HG02981 (cell line): ENCODE results near the gene TBX1.
"Not testable (repeated sequence)": the region's sequence is repeated elsewhere in the genome, so short reads cannot be mapped to it uniquely, and the experiment has no call there.

Source experiments
- ATAC-seq: cut with Tn5 transposase; IDR thresholded peaks from one replicate; pipeline ENCODE4 v1.9.1; 2021; ENCODE audit warnings: mild to moderate bottlenecking, moderate library complexity; ENCODE audit not compliant: unreplicated experiment

TBX1 gene

DNA sequence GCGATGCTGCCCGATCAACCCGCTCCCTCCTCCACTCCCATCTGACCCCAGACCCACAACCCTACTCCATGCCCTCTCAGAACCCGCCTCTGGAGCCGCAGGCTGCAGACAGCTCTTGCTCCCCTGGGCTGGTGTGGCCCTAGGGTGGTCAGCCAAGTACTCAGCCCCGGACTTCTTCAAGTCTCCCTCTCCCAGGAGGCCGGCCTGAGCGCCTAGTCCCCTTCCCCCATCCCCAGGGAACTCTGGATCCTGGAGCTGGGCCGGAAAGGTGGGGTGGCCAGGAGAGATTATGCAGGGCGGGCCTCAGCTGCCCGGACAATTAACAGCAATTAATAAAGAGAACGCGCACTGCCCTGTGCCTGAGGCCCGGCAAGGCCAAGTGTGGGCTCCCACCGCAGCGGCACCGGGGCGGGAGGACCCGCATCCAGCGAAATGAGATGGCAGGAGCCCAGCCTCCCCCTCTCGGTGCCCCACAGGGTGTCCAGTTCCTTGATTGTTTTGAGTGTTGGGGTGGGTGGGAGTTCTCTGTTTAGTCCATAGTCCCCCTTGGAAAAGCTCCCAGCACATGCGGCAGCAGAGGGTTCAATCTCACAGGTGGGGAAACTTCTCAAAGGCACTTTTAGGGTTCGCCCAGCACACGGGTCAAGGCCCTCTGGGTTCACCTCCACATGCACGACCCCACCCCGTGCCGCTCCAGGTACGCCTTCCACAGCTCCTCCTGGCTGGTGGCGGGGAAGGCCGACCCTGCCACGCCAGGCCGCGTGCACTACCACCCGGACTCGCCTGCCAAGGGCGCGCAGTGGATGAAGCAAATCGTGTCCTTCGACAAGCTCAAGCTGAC lies 3.1 kb downstream of the TBX1 start:
- no peak for ATAC-seq

DNA sequence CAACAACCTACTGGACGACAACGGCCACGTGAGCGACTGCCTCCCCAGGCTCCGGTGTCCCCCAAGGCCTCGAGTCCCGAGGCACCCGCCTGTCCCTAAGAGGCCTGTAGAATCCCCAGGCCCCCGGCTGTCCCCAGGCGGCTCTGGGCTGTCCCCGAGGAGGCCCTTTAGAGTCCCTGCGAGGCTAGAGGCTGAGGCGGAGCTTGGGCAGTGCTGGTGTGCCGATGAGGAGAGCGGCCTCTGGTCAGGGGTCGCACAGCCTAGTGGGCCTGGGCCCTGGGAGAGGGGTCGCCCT lies 3.7 kb downstream of the TBX1 start:
- no peak for ATAC-seq

DNA sequence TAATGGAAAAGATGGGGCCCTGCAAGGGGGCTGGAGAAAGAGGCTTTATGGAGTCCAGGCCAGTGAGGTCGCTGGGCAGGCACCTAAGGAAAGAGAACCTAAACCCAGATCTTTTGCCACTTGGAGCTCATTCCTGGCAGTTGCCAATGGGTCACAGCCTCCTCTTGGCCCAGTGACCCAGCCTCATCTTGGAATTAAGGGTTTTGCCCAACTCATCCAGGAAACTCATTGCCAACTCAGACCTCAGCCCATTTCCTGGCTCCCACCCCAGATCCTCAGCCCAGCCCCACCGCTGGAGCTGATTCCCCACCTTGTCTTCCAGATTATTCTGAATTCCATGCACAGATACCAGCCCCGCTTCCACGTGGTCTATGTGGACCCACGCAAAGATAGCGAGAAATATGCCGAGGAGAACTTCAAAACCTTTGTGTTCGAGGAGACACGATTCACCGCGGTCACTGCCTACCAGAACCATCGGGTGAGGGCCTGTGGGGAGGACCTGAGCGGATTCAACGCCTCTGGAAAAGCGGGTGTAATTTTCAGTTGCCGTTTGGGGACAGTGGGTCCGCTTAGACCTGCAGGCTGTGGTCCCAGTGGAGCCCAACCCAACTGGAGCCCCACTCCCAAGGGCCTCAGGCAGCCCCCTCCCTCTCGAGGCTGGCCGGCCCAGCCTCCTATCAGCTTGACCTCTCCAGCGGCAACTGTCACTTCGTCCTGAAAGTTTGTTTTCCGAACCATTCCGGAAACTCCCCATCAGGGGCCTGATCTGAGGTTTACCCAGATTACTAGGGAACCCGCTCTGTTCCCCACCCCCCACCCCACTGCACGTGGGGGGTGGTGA lies 4.3 kb downstream of the TBX1 start:
- ATAC-seq = no peak

DNA sequence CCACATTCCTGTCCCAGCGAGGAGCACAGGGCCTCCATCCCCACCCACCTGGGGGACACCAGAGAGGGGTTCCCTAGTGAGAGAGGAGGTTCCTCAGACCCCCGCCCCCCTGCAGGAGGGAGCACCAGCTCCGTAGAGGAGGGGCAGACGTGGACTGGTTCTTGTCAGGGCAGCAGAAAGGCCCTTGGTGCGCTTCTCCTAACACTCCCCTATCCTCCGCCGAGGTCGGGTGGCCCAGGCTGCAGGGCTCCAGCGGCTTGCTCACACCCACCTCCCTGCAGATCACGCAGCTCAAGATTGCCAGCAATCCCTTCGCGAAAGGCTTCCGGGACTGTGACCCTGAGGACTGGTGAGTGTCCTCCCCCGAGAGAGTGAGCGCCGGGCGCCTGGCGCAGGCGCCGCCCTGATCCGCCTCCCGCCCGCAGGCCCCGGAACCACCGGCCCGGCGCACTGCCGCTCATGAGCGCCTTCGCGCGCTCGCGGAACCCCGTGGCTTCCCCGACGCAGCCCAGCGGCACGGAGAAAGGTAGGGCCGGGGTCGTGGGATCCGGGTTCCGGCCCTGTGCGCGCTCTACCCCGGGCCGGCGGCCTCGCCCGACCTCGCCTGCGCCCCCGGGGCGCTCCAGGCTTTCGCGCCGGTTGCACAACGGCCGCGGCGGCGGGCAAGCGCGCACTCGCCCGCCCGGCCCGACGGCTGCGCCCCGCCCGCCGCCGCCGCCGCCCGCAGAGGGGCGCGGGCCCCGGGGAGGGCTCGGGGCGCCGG lies 5.1 kb downstream of the TBX1 start:
- ATAC-seq = no peak

DNA sequence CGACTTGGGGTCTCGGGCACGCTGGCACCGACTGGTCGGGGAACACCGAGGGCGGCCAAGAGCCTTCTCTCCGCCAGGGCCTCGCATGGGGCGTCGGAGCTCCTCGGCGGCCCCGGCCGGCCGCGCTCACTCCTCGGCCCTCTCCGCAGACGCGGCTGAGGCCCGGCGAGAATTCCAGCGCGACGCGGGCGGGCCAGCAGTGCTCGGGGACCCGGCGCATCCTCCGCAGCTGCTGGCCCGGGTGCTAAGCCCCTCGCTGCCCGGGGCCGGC lies 5.6 kb downstream of the TBX1 start:
- no peak for ATAC-seq

DNA sequence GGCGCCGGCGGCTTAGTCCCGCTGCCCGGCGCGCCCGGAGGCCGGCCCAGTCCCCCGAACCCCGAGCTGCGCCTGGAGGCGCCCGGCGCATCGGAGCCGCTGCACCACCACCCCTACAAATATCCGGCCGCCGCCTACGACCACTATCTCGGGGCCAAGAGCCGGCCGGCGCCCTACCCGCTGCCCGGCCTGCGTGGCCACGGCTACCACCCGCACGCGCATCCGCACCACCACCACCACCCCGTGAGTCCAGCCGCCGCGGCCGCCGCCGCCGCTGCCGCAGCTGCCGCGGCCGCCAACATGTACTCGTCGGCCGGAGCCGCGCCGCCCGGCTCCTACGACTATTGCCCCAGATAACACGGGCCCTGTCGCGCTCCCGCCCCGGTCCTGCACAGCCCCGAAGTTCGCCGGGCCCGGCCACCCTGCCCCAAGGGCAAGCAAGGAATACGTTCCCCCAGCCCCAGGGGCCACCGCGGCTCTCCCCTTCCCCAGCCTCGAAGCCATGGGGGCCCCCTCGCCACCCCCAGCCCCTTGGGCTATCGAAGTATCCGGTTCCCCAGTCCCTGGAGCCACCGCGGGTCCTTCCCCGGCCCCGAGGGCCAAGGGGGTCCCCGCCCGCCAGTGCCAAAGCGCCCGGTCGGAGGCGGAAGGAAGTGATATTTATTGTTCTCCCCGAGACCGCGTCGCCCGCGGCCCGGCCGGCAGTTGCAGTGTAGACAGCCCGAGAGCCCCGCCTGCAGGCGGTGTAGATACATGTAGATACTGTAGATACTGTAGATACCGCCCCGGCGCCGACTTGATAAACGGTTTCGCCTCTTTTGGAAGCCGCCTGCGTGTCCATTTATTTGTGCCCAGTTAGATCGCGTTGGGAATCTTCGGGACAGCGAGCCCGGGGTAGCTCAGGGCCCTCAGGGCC lies 6.2 kb downstream of the TBX1 start:
- no peak for ATAC-seq

DNA sequence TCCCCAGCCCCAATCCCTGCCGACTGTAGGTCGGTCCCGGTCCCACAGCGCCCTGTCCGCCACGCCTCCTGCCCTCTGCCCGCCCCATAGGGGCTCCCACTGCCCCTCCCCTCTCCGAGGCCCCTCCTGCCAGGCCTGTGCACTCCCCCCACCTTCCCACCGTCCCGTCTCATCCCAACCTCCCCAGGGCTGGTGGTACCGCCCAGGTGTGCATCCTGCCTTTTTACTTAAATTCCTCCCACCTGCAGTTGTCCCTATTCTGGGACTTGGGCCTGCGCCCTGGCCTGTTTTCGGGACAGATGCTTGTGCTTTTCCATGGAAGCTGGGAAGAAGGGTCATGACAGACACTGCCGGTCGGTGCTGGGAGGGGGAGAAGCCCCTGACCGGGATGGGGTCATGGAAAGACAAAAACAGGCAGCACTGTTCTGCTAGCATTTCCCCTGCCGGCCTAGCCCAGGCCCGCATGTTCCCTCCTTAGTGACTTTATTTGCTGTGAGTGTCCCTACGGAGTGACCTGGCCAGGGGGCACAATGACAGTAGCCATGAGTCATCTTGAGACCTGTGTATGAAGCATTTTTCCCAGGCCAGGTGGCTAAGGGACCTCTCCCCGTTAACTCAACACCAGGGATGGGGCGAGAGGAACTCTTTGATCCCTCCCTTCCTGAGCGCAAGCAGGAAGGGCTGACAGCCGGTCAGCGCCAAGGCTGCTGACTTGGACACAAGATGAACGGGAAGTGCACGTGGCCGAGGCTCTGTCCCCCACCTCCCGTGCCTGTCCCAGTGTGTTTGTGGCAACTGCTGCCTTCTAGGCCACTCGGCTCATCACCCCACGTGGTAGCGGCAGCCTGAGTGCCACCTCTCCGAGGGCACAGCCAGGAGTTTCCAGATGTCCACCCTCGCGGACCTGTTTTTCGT lies 7.1 kb downstream of the TBX1 start:
- no peak for ATAC-seq

DNA sequence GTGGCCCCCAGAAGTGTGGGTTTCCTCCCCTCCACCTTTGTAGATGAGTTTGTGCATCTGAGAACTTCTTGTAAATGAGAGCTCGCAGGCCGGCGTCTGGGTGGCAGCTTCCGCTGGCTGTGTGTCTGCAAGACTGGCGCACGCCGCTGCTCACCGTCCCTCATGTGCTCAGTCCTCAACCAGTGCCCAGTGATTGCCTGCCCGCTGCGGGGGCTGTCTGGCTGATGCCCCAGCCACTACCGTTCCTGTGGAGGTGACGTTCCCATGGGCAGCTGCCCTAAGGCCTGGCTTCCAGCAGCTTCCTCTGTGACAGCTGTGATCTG lies 8.8 kb downstream of the TBX1 start:
- no peak for ATAC-seq

DNA sequence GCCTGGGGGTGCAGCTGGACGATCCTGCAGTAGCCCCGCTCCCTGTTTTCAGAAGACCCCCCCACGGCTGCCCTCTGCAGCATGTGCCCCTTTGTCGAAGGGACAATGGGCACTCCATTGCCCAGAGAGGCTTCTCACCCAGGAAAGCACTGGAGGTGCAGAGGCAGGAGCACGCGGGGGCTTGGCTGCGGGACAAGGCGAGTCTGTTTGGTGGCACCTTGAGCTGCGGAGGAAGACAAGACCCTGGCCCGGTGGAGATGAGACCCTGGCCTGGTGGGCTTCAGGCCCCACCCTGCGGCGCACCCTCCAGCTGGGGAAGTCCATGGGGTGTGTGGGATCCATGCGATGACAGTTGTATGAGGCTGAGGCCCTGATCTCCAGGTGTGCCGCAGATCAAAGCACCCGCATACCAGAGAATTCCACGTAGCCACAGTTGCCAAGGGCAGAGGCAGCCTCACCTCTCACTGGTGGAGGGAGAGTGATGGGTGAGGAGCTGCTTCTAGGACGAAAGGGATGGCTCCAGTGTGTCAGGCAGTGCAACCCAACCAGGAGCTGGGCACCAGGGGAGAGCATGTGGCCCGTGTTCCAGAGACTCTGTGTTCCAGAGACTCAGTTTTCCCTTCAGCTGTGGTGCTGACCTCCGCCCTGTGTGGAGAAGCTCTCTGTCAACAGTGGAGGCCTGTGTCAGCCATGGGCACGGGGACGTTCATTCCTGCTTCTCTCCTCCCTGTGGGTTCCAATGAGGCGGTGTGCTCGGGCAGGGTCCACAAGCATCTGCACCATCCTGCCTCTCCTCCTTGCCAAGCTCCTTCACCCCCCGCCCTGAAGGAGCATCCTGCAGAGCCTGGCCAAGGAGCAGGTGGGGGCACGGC lies 10.0 kb downstream of the TBX1 start:
- ATAC-seq = no peak

DNA sequence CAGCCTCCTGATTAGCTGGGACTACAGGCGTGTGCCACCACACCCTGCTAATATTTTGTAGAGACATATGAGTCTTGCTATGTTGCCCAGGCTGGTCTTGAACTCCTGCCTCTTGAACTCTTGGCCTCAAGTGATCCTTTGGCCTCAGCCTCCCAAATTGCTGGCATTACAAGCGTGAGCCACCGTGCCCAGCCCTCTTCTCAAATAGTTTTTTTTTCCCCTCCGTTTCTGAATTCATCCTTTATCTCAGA lies 11.8 kb downstream of the TBX1 start:
- no peak for ATAC-seq

DNA sequence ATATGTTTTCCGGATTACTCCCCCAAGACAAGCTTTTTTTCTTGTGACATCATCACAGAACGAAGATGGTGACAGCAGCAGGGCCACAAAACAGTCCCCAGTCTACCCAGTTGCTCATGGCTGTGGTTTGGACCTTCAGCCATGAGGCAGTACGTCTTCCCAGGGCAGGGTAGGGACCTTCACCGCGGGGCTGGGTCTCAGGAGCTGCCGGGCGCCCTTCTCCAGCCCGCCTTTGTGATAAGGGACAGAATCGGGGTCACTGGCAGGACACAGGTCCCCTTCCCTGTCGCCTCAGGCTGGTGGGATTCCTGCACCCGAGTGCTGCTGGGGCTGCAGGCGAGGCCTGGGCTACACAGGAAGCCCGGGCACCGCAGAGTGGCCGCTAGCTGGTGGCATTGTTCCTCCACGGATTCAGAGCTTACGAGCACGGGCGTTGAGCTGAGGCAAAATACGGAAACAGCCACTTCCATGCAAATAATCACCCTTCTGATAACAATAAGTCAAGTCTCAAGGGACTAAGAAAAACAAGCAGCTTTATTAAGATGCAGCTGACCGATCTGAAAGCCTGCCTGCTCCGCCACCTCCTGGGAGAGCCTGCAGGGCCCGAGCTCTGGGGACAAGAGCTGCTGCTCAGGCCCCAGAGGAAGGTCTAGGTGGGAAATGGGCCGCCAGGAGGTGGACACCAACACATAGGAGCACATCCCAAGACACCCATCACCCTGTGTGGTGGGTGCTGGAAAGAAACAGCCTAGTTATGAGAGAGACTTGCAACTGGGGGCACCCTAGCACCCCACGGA lies 12.3 kb downstream of the TBX1 start:
- ATAC-seq = peak; percentile 45

DNA sequence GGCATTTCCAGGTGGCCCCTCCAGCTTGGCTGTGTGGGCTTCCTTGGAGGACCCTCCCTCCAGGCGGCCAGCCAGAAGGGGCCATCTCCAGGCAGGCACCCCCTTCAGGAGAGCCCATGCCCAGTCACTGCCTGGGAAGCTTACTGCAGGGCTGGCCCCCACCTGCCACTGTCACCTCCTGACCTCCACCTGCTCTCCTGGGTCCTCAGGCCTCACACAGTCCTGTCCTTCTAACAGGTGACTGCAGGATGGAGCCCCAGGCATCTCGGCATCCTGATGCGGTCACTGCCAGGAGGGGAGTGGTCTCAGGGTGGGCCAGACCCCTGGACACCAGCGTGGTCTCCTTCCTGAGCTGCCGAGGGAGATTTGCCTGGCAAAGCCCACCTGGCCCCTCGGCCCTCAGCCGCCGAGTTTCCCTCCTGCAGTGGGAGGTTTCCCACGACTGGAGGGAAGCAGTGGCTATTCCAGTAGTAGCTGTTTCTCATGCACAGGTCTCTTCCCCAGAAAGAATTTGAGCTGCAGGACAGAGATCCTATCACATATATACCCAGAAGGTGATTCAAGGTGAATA lies 13.0 kb downstream of the TBX1 start:
- ATAC-seq = no peak

DNA sequence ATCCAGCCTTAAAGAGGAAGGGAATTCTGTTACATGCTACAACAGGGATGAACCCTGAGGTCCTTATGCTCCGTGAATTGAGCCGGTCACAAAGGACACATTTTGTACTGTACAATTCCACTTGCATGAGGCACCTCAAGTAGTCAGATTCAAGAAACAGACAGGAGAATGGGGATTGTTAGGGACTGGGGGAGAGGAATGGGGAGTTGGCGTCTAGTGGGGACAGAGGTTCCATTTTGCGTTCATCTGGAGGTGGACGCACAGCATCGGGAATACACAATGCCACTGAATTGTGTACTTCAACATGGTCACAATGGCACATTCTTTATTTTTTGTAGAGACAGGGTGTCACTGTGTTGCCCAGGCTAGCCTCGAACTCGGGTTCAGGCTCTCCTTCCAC lies 14.1 kb downstream of the TBX1 start:
- no peak for ATAC-seq

DNA sequence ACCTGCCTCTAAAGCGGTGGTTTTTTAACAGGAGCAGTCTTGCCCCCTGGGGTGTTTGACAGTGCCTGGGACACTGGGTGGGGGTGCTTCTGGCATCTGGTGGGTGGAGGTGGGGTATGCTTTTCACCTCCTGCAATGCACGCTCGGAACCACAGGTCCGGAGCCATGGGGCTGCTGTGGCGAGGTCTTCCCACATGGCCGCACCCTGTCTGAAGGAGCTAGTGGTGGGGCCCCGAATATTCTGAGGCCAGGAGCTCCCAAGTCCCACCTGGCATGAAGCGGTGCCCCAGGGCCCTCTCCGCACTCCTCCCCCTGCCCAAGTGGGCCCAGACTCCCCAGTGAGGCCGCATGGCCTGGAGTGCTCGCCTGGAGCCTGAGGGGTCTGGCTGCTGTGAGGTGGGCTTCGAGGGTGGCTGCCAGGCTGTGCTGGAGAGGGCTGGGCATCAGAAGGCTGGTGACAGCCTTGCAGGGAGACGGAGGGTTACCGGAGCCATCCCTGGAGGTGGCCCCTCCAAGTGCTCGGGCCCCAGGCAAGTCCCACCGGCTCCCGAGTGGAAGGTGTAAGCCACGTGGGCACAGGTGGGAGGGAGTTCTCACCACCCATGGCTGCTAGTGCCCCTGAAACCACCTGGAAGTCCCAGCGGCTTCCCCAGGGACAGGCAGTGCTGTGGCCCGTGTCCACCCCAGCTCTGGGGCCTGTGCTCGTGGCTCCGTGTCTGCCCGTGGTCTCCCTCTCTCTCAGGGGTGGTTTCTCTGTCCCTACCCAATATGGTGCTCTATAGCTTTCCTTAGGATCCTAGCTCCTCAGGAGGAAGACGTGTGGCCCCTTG lies 15.1 kb downstream of the TBX1 start:
- ATAC-seq = no peak

DNA sequence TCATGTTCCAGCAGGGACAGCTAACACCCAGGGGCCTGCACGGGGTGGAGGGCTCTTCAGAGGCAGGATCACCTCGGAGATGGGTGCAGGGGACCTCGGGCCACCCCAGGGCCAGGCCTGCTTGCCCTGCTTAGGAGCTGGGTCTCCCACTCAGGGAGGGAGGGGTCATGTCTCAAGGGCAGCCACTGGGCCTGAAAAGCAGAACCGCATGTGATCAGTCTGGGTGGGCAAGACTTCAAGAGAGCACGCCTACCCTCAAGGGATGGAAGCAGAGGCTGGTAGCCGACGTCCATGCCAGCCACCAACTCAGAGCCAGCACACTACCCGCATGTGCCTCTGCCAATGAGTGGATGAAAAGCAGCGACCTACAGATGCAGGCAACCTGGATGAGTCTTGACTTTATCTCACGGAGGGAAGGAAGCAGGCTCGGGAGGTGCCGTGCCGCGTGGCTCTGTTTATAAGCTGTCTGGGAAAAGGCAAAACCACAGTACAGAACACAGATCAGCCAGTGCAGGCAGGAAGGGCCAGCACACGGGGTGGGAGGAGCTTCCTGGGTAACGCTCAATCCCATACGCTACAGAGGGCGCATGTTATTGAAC lies 16.0 kb downstream of the TBX1 start:
- ATAC-seq = no peak

DNA sequence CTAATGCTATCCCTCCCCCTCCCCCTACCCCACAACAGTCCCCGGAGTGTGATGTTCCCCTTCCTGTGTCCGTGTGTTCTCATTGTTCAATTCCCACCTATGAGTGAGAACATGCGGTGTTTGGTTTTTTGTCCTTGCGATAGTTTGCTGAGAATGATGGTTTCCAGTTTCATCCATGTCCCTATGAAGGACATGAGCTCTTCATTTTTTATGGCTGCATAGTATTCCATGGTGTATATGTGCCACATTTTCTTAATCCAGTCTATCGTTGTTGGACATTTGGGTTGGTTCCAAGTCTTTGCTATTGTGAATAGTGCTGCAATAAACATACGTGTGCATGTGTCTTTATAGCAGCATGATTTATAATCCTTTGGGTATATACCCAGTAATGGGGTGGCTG lies 16.6 kb downstream of the TBX1 start:
- ATAC-seq = not testable (repeated sequence)

DNA sequence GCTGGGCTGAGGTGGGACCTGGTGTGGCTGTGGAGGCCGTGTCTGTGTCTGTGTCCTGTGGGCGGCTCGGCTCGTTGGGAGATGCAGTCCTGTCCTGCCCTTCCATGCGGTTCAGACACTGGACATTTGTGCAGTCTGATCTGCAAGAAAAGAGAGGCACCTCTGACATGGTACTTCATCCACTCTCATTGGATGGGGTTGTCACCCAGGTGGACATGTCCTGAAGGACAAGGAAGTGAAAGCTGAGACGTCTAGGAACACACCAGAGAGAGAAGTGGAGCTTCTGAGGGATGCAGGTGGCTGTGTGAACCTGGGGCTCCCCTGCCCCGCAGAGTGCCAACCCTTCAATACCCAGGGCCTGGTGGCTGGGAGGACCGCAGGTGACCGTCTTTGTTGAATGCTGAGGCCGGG lies 18.4 kb downstream of the TBX1 start:
- ATAC-seq = no peak
